ENCODE data around the gene INSIG1.

The INSIG1 gene

DNA sequence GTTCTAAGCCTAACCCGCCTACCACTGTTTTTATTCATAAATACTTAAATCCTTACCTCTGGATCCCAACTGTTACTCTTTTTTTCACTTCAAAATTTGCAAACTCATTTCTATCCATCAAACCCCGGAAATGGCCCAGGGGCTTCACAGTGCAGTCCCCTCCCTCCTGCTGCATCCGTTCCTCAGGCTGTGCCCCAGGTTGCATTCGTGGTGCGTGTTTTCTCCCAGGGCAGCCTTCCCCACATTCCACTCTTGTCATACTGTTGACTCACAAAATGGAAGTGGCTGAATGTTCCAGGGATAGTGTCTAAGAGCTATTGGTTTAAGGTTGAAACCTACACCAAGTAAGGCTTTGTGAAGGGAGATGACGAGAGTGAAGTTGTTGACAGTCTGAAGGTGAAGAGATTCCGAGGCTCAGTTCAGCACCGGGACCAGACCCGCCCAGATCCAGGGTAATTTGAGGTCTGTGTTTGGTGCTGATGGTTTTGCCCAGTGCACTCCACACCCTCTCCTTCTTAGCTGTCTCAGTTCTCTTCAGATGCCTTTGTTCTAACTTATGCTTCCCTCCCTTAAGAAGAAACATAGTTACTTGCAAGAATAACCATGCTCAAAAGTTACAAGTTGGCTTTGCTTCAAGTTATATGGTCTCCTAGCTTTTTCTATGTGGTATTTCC, 7.7 kb downstream of the INSIG1 start:
- DNase-seq = no peak

- DNase-seq = no peak
Measured at GRCh38 chr7:155306673-155307470, 9.2 kb downstream of the INSIG1 start.

DNA sequence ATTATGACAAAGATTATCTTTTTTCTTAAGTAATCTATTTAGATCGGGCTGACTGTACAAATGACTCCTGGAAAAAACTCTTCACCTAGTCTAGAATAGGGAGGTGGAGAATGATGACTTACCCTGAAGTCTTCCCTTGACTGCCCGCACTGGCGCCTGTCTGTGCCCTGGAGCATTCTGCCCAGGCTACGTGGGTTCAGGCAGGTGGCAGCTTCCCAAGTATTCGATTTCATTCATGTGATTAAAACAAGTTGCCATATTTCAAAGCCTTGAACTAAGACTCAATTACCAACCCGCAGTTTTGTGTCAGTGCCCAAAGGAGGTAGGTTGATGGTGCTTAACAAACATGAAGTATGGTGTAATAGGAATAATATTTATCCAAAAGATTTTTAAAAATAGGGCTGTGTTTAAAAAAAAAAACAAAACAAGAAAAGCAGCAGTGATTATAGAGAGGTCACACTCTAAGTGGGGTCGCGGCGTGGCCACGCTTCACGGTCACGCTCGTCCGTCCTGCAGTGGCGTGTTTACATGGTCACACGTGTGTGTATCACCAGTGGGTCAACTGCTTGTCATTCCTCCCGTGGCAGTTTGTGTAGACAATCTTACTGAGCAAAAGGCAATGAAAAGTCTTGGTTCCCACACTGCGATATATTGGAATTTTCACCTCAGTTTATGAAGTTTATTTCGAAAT, 10.8 kb downstream of the INSIG1 start:
- no peak for DNase-seq

GRCh38 chr7:155309021-155309338, 11.3 kb downstream of the INSIG1 start:
- DNase-seq = peak; percentile 5

GRCh38 chr7:155310425-155311114, 12.9 kb downstream of the INSIG1 start:
- DNase-seq = peak; percentile 44

- DNase-seq = peak; percentile 14
Measured at GRCh38 chr7:155311826-155312537, 14.3 kb downstream of the INSIG1 start.

GRCh38 chr7:155312633-155313032, 15.0 kb downstream of the INSIG1 start:
- DNase-seq = no peak

GRCh38 chr7:155313096-155313495, 15.4 kb downstream of the INSIG1 start:
- DNase-seq = no peak

GRCh38 chr7:155315977-155316376, 18.3 kb downstream of the INSIG1 start:
- no peak for DNase-seq

DNA sequence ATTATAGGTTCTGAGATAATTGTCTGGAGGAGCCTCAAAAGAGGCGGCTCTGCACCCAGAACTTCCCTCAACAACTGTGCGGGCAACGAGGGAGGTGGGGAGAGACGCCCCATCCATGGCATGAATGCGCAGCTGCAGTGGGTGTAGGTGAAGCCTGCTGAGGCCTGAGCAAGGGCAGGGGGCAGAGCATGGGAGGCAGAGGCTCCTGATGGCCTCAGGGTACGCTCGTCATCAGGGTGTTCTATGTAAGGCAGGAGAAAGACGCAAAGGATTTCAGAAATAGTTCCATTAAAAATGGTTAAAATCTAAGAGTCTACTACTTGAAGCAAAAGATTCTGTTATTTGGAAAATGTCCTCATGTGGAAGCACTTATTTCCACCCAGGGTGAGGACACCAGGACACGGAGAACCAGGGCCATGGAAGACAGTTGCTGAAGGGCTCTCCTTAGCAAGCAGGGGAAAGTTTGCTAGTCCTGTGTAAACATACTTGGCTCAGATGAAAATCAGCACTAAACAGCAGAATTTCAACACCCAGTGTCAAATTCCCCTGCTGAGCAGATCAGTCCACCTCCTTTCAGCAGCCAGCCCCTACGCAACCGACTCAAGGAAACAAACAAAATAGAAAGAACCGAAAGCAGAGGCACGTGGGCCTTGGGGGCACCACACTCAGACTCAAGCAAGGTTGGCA, 18.9 kb downstream of the INSIG1 start:
- DNase-seq = no peak

GRCh38 chr7:155317114-155317434, 19.4 kb downstream of the INSIG1 start:
- DNase-seq = no peak

- no peak for DNase-seq
Measured at GRCh38 chr7:155318245-155318644, 20.6 kb downstream of the INSIG1 start.

GRCh38 chr7:155322530-155322929, 24.9 kb downstream of the INSIG1 start:
- DNase-seq = no peak

DNA sequence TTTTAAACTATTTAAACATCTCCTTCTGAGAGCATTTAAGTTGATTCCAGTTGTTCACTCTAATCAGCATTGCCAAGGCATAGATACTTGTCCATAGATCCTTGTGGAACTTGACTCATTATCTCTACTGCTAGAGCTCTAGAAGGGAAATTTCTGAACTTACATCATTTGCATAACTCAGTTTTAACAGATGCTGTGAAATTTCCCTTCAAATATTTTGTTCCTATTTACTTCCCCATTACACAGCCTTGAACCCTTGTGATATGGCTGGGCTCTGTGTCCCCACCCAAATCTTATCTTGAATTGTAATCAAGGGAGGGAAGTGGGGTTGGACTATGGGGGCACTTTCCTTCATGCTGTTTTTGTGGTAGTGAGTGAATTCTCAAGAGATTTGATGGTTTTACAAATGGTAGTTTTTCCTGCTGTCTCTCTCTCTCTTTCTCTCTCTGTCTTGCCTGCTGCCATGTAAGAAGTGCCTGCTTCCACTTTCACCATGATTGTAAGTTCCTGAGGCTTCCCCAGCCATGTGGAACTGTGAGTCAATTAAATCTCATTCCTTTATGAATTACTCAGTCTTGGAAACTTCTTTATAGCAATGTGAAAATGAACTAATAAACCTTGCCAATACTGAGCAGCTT, 25.4 kb downstream of the INSIG1 start:
- no peak for DNase-seq

GRCh38 chr7:155324012-155324917, 26.6 kb downstream of the INSIG1 start:
- peak; percentile 88 for DNase-seq

DNA sequence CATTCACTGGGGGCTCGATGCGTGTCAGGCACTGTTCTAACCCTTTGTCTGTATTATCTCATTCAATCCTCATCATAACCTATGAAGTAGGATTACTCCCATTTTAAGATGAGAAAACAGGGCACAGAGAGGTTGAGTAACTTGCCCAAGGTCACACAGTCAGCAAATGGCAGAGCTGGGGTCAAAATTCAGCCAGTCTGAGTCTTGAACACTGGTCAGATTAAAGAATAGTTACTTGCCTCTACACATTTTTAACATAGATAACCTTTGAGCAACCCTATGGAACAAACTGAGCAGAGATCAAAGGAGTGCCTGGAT, 27.2 kb downstream of the INSIG1 start:
- no peak for DNase-seq

DNA sequence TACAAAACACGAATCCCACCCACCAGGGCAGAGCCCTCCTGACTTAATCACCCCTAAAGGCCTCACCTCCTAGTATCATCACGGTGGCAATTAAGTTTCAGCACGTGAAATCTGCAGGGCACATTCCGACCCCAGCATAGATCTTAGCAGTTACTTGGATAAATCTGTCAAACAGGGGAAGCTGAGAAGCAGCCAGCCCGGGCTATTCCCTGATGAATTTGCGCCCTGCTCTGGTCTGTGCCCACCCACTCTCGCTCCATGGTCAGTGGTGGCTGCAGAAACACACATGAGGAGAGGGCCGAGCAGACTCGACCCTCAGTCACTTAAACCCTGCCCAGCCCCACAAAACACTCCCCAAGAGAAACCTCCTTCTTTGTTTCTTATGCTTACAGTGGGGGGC, 28.7 kb downstream of the INSIG1 start:
- no peak for DNase-seq

GRCh38 chr7:155327590-155328320, 30.1 kb downstream of the INSIG1 start:
- no peak for DNase-seq

DNA sequence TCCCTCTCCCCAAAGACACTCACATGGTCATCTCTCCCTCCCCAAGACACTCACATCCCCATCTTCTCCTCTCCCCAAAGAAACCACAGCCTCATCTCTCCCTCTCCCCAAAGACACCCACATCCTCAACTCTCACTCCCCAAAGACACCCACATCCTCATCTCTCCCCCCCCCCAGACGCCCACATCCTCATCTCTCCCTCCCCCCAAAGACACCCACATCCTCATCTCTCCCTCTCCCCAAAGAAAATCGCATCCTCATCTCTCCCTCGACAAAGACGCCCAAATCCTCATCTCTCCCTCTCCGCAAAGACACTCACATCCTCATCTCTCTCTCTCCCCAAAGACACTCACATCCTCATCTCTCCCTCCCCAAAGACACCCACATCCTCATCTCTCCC, 31.5 kb downstream of the INSIG1 start:
- DNase-seq = no peak

DNA sequence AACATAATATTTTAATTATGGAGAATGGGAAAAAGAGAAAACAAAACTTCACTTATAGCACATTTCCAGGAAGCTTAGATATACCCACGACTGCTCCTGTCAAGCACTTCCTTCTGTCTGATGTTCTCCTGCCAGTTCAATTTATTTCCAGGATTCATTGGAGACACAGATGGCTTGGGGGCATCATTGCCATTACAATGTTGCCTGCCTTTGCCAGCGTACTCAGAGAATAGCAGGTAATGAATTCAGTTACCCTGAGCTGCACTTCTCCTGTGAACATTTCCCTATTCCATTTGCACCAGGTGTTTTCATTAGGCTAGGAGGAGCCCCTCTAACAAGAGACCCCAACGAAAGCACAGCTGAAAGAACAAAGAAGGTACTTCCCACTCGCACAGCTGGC, 33.7 kb downstream of the INSIG1 start:
- no peak for DNase-seq
